K562 (cell line): ENCODE measurements around the gene ZBTB47. TPM values are rescaled to one million over a fixed set of nuclear protein-coding genes. Genes with fewer than 3 reads are reported as not detected.

ENCODE experiments used
- ARID3A ChIP-seq: IDR thresholded peaks from 2 replicates; pipeline ENCODE4 v1.6.1; 2012; ENCODE audit warnings: low read depth, low read length, improper control_type of control experiment, borderline replicate concordance
- BRF1 ChIP-seq: IDR thresholded peaks from 3 replicates; pipeline ENCODE4 v1.6.1; 2011; ENCODE audit warnings: borderline replicate concordance, mild to moderate bottlenecking; ENCODE audit not compliant: insufficient read length; ENCODE audit errors: extremely low read depth
- CAMTA2 ChIP-seq: fragments of 250-450 bp; sonication (Bioruptor Pico); conservative IDR thresholded peaks from 2 replicates; pipeline ENCODE4 v1.5.1; 2022
- CBX1 ChIP-seq: sonication (generic); IDR thresholded peaks from 2 replicates; pipeline ENCODE4 v1.6.1; 2016; ENCODE audit warnings: antibody characterized with exemption, low read depth, mild to moderate bottlenecking
- FUS ChIP-seq: fragments of 200-400 bp; formaldehyde crosslinking; optimal IDR thresholded peaks from 2 replicates; pipeline ENCODE3; 2017; ENCODE audit warnings: low read depth, low read length
- GABPA ChIP-seq: fragments of 200-800 bp; sonication (Bioruptor generic); conservative IDR thresholded peaks from 2 replicates; pipeline ENCODE4 v1.6.1; 2016; ENCODE audit warnings: low read depth, missing genetic modification characterization, missing compliant biosample characterization
- MAFK ChIP-seq: IDR thresholded peaks from 2 replicates; pipeline ENCODE4 v1.6.1; 2011; ENCODE audit warnings: low read length, improper control_type of control experiment
- PURB ChIP-seq: sonication (generic); formaldehyde crosslinking; IDR thresholded peaks from 2 replicates; pipeline ENCODE4 v1.9.0; 2021; ENCODE audit warnings: low read depth, mild to moderate bottlenecking, missing genetic modification reagents
- RNF2 ChIP-seq: sonication (generic); IDR thresholded peaks from 2 replicates; pipeline ENCODE4 v1.6.1; 2016
- ZBTB40 ChIP-seq, 2 experiments: fragments of 450-650 bp in 1 of 2; sonication (generic) in 1 of 2; formaldehyde crosslinking in 1 of 2; IDR thresholded peaks; 2 replicates each; pipeline versions ENCODE4 v1.7.1 to v1.9.0; 2016 to 2022; ENCODE audit warnings: inconsistent platforms in 1 of 2, mild to moderate bottlenecking in 1 of 2, missing genetic modification reagents in 1 of 2
- ZBTB9 ChIP-seq: fragments of 450-650 bp; formaldehyde crosslinking; IDR thresholded peaks from 2 replicates; pipeline ENCODE4 v1.4.0; 2020; ENCODE audit warnings: mild to moderate bottlenecking, moderate library complexity
- ZNF146 ChIP-seq: IDR thresholded peaks from one replicate; pipeline ENCODE4 v1.6.1; 2018; ENCODE audit warnings: missing compliant biosample characterization; ENCODE audit not compliant: unreplicated experiment
- ZNF655 ChIP-seq: fragments of 250-450 bp; sonication (Bioruptor Pico); IDR thresholded peaks from 2 replicates; pipeline ENCODE4 v1.5.0; 2021
- polyA plus RNA-seq, 8 experiments: library from polyadenylated mRNA; depleted of rRNA in 4 of 8; stranded (reverse) in 5 of 8; unstranded in 3 of 8; fragments of >200 nt; fragmentation: Nextera tagmentation in 2 of 8; fragmentation: Illumina TruSeq in 1 of 8; extraction: Ambion mirVana in 2 of 8; extraction: Trizol in 1 of 8; gene quantifications; 2 replicates each; pipeline versions ENCODE4 v1.2.1 to v1.2.3, GENCODE V29; 2011 to 2014; ENCODE audit warnings: inconsistent platforms in 1 of 8, missing spikeins in 1 of 8
- total RNA-seq, 7 experiments: library from RNA; depleted of rRNA in 6 of 7; stranded (reverse); fragments of >200 nt in 6 of 7; fragmentation: Illumina TruSeq in 2 of 7; extraction: Trizol in 2 of 7; gene quantifications; 2 replicates each; pipeline versions ENCODE4 v1.2.1 to v1.2.3, GENCODE V29; 2011 to 2021; ENCODE audit warnings: low replicate concordance in 1 of 7

Gene ZBTB47
- total and polyA plus RNA-seq, 9 of the 15 experiments (the other 6 are each of a cell fraction or from before 2014, with no cell fraction given) = 0.11 to 4.6 (median 1.7) TPM; not detected in 1

DNA sequence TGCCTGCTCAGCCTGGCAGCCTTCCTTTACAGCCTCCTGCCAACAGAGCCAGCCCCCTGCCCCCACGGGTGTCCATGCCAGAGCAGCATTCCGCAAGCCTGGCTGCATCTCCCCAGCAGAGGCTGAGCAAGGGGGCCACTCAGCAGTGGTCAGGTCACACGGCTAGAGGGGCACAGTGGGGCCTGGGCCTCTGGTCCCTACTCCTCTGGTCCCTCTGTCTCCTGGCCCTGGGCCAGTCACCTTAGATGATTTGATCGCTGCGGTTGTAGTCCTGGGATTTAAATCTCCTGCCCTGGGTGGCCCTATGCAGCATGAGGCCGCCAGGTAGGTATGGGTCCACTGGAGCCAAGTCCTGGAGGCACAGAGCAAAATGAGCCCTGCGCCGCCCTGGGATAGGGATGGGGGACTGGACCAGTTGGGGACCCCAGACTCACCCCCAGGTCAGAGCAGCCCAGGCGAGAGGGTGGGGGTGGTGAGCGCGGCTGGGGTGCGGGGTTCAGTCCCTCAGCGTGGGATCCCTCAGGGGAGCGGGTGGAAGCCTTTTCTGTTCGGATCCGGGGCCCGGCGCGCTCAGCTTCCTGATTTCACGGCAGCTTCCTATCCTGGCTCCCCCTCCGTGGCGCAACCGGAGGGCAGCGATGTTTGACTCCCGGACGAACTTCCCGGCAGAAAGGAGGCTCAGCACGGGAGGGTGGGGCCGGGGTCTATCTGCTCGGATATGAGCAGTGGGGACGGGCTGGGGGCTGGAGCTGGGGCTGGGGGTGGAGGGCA, at the start of gene ZBTB47 (continued):
- TF ChIP-seq ZBTB40 (IDR thresholded peaks at IDR 0.05) (peak; percentile 42), ZBTB40 (CRISPR knock-in tag; IDR thresholded peaks at IDR 0.05) (no peak), RNF2 (no peak), CAMTA2 (CRISPR knock-in tag) (no peak), ARID3A (no peak), FUS (no peak), ZBTB9 (no peak), GABPA (tag) (no peak), ZNF655 (CRISPR knock-in tag) (no peak), MAFK (no peak), CBX1 (no peak), BRF1 (no peak), PURB (CRISPR knock-in tag) (no peak), ZNF146 (CRISPR knock-in tag) (no peak)
